Measurements from ENCODE around the gene ATP13A5.

GRCh38 chr3:193225302-193226125 lies 153.0 kb downstream of the ATP13A5 start:
- TF ChIP-seq REST (IDR thresholded peaks at IDR 0.05; ENCODE audit: insufficient read depth in 1 of 2, low read depth in 2 of 2, low read length in 1 of 2) (no peak), CTCF (IDR thresholded peaks at IDR 0.05) (no peak), POLR2AphosphoS5 (IDR thresholded peaks at IDR 0.05; ENCODE audit: low read depth, low read length) (no peak), SIN3A (IDR thresholded peaks at IDR 0.05; ENCODE audit: borderline replicate concordance, insufficient read depth, low read depth, low read length) (no peak), TCF7L2 (IDR thresholded peaks at IDR 0.05; ENCODE audit: low read depth, low read length) (no peak)

Data from Panc1 (cell line).